HepG2 (cell line): ENCODE measurements around the gene DENND2D. TPM values are rescaled to one million over a fixed set of nuclear protein-coding genes. Genes with fewer than 3 reads are reported as not detected.

Experiments
- ARID5B ChIP-seq: IDR thresholded peaks from 2 replicates; pipeline ENCODE4 v1.4.0; 2020; ENCODE audit warnings: mild to moderate bottlenecking, missing genetic modification reagents
- ATRX ChIP-seq: sonication (generic); formaldehyde crosslinking; IDR thresholded peaks from 2 replicates; pipeline ENCODE4 v1.4.0; 2020; ENCODE audit warnings: missing genetic modification reagents, borderline replicate concordance
- ELF3 ChIP-seq: IDR thresholded peaks from 2 replicates; pipeline ENCODE4 v1.6.1; 2016; ENCODE audit warnings: missing genetic modification reagents, missing compliant biosample characterization
- EP300 ChIP-seq, 3 experiments: sonication (generic) in 1 of 3; formaldehyde crosslinking in 1 of 3; IDR thresholded peaks; 2 replicates each; pipeline versions ENCODE4 v1.5.1 to v1.6.1; 2011 to 2020; ENCODE audit warnings: low read depth in 2 of 3, low read length in 2 of 3, borderline replicate concordance in 1 of 3, improper control_type of control experiment in 1 of 3, mild to moderate bottlenecking in 1 of 3, missing genetic modification reagents in 1 of 3, moderate library complexity in 1 of 3
- ESRRA ChIP-seq: sonication (generic); formaldehyde crosslinking; IDR thresholded peaks from 2 replicates; pipeline ENCODE4 v1.5.1; 2020; ENCODE audit warnings: mild to moderate bottlenecking, low read depth, missing genetic modification reagents
- FOXA3 ChIP-seq: IDR thresholded peaks from 2 replicates; pipeline ENCODE4 v1.6.1; 2016; ENCODE audit warnings: missing genetic modification reagents, missing compliant biosample characterization
- FOXP1 ChIP-seq, 2 experiments: fragments of 450-650 bp in 1 of 2; IDR thresholded peaks; 2 replicates each; pipeline ENCODE4 v1.6.1; 2017 to 2018; ENCODE audit warnings: antibody characterized with exemption in 1 of 2
- GLI4 ChIP-seq: sonication (generic); formaldehyde crosslinking; IDR thresholded peaks from 2 replicates; pipeline ENCODE4 v1.5.1; 2020; ENCODE audit warnings: missing genetic modification reagents, mild to moderate bottlenecking, moderate library complexity, borderline replicate concordance
- MED1 ChIP-seq: sonication (generic); formaldehyde crosslinking; IDR thresholded peaks from 2 replicates; pipeline ENCODE4 v1.4.0; 2020; ENCODE audit warnings: missing genetic modification reagents
- MED13 ChIP-seq: sonication (generic); formaldehyde crosslinking; IDR thresholded peaks from 2 replicates; pipeline ENCODE4 v1.5.0; 2020; ENCODE audit warnings: missing genetic modification reagents
- MEF2D ChIP-seq: sonication (generic); formaldehyde crosslinking; IDR thresholded peaks from 2 replicates; pipeline ENCODE4 v1.5.1; 2020; ENCODE audit warnings: mild to moderate bottlenecking, missing genetic modification reagents
- NFKBIZ ChIP-seq: IDR thresholded peaks from 2 replicates; pipeline ENCODE4 v1.6.1; 2018; ENCODE audit warnings: missing genetic modification reagents, missing compliant biosample characterization
- RBFOX2 ChIP-seq: fragments of 200-400 bp; formaldehyde crosslinking; IDR thresholded peaks from 2 replicates; pipeline ENCODE4 v1.6.1; 2017; ENCODE audit warnings: low read depth, mild to moderate bottlenecking, low read length
- SP2 ChIP-seq: sonication (generic); formaldehyde crosslinking; IDR thresholded peaks from 2 replicates; pipeline ENCODE4 v1.5.1; 2020; ENCODE audit warnings: mild to moderate bottlenecking, missing genetic modification reagents
- ZBTB3 ChIP-seq: sonication (generic); formaldehyde crosslinking; IDR thresholded peaks from 2 replicates; pipeline ENCODE4 v1.4.0; 2020; ENCODE audit warnings: low read depth, mild to moderate bottlenecking, moderate library complexity, missing genetic modification reagents, borderline replicate concordance
- ZNF3 ChIP-seq: IDR thresholded peaks from 2 replicates; pipeline ENCODE4 v1.7.0; 2017; ENCODE audit warnings: inconsistent platforms
- ZNF350 ChIP-seq: sonication (generic); formaldehyde crosslinking; IDR thresholded peaks from 2 replicates; pipeline ENCODE4 v1.4.0; 2020; ENCODE audit warnings: mild to moderate bottlenecking, low read depth, missing genetic modification reagents, borderline replicate concordance
- ZNF710 ChIP-seq: sonication (generic); formaldehyde crosslinking; IDR thresholded peaks from 2 replicates; pipeline ENCODE4 v1.5.0; 2020; ENCODE audit warnings: mild to moderate bottlenecking, missing genetic modification reagents, borderline replicate concordance
- ZNF781 ChIP-seq: sonication (generic); formaldehyde crosslinking; IDR thresholded peaks from 2 replicates; pipeline ENCODE4 v1.5.1; 2020; ENCODE audit warnings: borderline replicate concordance, mild to moderate bottlenecking, missing genetic modification reagents; ENCODE audit errors: not compliant biosample characterization
- ZSCAN5A ChIP-seq: sonication (generic); formaldehyde crosslinking; IDR thresholded peaks from 2 replicates; pipeline ENCODE4 v1.8.0; 2022; ENCODE audit warnings: mild to moderate bottlenecking, missing genetic modification reagents, borderline replicate concordance
- polyA plus RNA-seq, 8 experiments: library from polyadenylated mRNA; depleted of rRNA in 3 of 8; stranded (reverse) in 7 of 8; unstranded in 1 of 8; fragments of >200 nt; fragmentation: Illumina TruSeq in 4 of 8; extraction: Trizol in 4 of 8; gene quantifications; 2 replicates each; pipeline versions ENCODE4 v1.2.1 to v1.2.3, GENCODE V29; 2011 to 2016; ENCODE audit warnings: low read depth in 4 of 8, missing spikeins in 1 of 8, mixed read lengths in 1 of 8; ENCODE audit not compliant: insufficient read depth in 1 of 8
- total RNA-seq, 5 experiments: library from RNA; depleted of rRNA; stranded (reverse); fragments of >200 nt; fragmentation: Illumina TruSeq; extraction: Trizol; gene quantifications; 2 replicates each; pipeline ENCODE4 v1.2.3, GENCODE V29; 2016; ENCODE audit warnings: low read depth in 1 of 5
- TF ChIP-seq, protein P1 (sequence below): sonication (generic); formaldehyde crosslinking; IDR thresholded peaks from 2 replicates; pipeline ENCODE4 v1.4.0; 2020; ENCODE audit warnings: low read depth, mild to moderate bottlenecking, missing genetic modification reagents

DENND2D gene
- total and polyA plus RNA-seq, 2 of the 13 experiments (the other 11 are each of a cell fraction or from before 2014, with no cell fraction given): 0.04 TPM; not detected in 1

DNA sequence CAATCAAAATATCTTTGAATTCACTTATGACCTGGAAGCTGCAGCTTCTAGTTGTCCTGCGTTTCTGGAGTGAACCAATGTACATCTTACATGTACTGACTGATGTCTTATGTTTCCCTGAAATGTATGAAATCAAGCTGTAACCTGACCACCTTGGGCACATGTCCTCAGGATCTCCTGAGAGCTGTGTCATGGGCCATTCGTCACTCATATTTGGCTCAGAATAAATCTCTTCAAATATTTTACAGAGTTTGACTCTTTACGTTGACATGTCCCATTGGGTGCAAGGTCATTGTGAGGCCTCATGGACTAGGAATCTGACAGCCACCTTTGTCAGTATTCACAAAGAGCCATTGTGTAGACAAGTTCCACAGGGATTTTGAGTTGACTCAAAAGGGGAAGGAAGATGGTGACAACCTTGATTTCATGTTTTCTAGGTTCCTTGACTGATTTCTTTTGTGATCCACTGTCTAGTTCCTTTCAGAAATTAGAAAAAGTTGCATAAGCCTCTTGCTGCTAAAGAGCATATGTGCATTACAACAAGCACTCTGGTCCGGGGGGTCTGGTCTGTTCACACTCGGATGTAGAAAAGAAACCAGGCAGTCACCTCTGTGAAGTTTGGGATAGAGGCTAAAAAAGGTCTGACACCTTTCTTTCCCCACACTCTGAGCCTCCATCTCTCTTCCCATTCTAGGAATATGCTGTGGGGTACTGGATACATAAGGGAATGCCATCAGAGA is 37.8 kb upstream of the DENND2D start (continued):
- TF ChIP-seq ARID5B (CRISPR knock-in tag) (peak; percentile 90), NFKBIZ (CRISPR knock-in tag) (no peak), MED1 (CRISPR knock-in tag) (peak; percentile 84), ZNF781 (no peak), ZNF710 (CRISPR knock-in tag) (peak; percentile 71; the same call in 1 of the 2 replicates), ZNF350 (CRISPR knock-in tag) (no peak), ELF3 (CRISPR knock-in tag) (peak; percentile 66), ZNF3 (CRISPR knock-in tag) (no peak), MEF2D (CRISPR knock-in tag) (0 out of 2 replicates have a peak, but pooled peaks have one; percentile 42), ZBTB3 (CRISPR knock-in tag) (no peak), SP2 (CRISPR knock-in tag) (no peak), EP300 (IDR thresholded peaks at IDR 0.05; ENCODE audit: low read depth in 2 of 2, low read length in 2 of 2) (peak in 1 of 2 experiments; percentile 75; a peak in 2 of 4 replicates), EP300 (CRISPR knock-in tag; IDR thresholded peaks at IDR 0.05; ENCODE audit: borderline replicate concordance) (no peak), GLI4 (CRISPR knock-in tag) (no peak), FOXA3 (CRISPR knock-in tag) (peak; percentile 63), ATRX (CRISPR knock-in tag) (no peak), RBFOX2 (no peak), ESRRA (CRISPR knock-in tag) (0 out of 2 replicates have a peak, but pooled peaks have one; percentile 43), FOXP1 (IDR thresholded peaks at IDR 0.05) (no peak), FOXP1 (CRISPR knock-in tag; IDR thresholded peaks at IDR 0.05) (peak; percentile 31; the same call in 1 of the 2 replicates), ZSCAN5A (CRISPR knock-in tag) (no peak; the same call in 1 of the 2 replicates), MED13 (CRISPR knock-in tag) (no peak)
- TF ChIP-seq, protein P1, sequence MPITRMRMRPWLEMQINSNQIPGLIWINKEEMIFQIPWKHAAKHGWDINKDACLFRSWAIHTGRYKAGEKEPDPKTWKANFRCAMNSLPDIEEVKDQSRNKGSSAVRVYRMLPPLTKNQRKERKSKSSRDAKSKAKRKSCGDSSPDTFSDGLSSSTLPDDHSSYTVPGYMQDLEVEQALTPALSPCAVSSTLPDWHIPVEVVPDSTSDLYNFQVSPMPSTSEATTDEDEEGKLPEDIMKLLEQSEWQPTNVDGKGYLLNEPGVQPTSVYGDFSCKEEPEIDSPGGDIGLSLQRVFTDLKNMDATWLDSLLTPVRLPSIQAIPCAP (CRISPR knock-in tag): no peak
